SK-N-SH treated with all-trans-retinoic acid at 6 μM for 48 hours (cell line): ENCODE data around the gene NALCN.

Experiments used
- ATAC-seq: fragments of 200-7000 bp; cut with Tn5 transposase; 3 replicates; pipeline ENCODE4 v1.9.1; 2020; ENCODE audit warnings: mild to moderate bottlenecking, moderate library complexity
- ARNTL ChIP-seq: fragments of 450-650 bp; formaldehyde crosslinking; IDR thresholded peaks from 2 replicates; pipeline ENCODE4 v1.5.0; 2020; ENCODE audit warnings: low read depth, mild to moderate bottlenecking, moderate library complexity, borderline replicate concordance
- BACH2 ChIP-seq: fragments of 250-450 bp; sonication (Bioruptor Pico); IDR thresholded peaks from 2 replicates; pipeline ENCODE4 v1.9.0; 2021; ENCODE audit warnings: mild to moderate bottlenecking, borderline replicate concordance
- ESRRG ChIP-seq: fragments of 250-450 bp; sonication (Bioruptor Pico); IDR thresholded peaks from 2 replicates; pipeline ENCODE4 v1.6.1; 2021; ENCODE audit warnings: mild to moderate bottlenecking
- GLIS3 ChIP-seq: fragments of 250-450 bp; sonication (Bioruptor Pico); IDR thresholded peaks from 2 replicates; pipeline ENCODE4 v1.5.0; 2020; ENCODE audit warnings: mild to moderate bottlenecking, moderate library complexity
- ISL1 ChIP-seq: fragments of 250-450 bp; sonication (Bioruptor Pico); IDR thresholded peaks from 2 replicates; pipeline ENCODE4 v2.1.2; 2022; ENCODE audit warnings: mild to moderate bottlenecking, moderate library complexity
- OSR1 ChIP-seq: fragments of 250-450 bp; sonication (Bioruptor Pico); IDR thresholded peaks from 2 replicates; pipeline ENCODE4 v1.8.0; 2022; ENCODE audit warnings: moderate library complexity, mild to moderate bottlenecking, inconsistent platforms
- RARB ChIP-seq: fragments of 250-450 bp; sonication (Bioruptor Pico); IDR thresholded peaks from 2 replicates; pipeline ENCODE4 v1.8.0; 2021; ENCODE audit warnings: mild to moderate bottlenecking, moderate library complexity
- TCF4 ChIP-seq: fragments of 250-450 bp; sonication (Bioruptor Pico); IDR thresholded peaks from 2 replicates; pipeline ENCODE4 v1.8.0; 2021; ENCODE audit warnings: mild to moderate bottlenecking, moderate library complexity, borderline replicate concordance
- TOX ChIP-seq: fragments of 250-450 bp; sonication (Bioruptor Pico); IDR thresholded peaks from 2 replicates; pipeline ENCODE4 v1.8.0; 2021; ENCODE audit warnings: mild to moderate bottlenecking, moderate library complexity, borderline replicate concordance
- ZC3H10 ChIP-seq: fragments of 250-450 bp; sonication (Bioruptor Pico); IDR thresholded peaks from 2 replicates; pipeline ENCODE4 v1.5.1; 2021; ENCODE audit warnings: mild to moderate bottlenecking, moderate library complexity
- ZFP3 ChIP-seq: fragments of 250-450 bp; sonication (Bioruptor Pico); IDR thresholded peaks from 2 replicates; pipeline ENCODE4 v1.5.0; 2020; ENCODE audit warnings: mild to moderate bottlenecking, moderate library complexity
- ZFP30 ChIP-seq: fragments of 450-650 bp; formaldehyde crosslinking; IDR thresholded peaks from 2 replicates; pipeline ENCODE4 v1.5.0; 2022; ENCODE audit warnings: mild to moderate bottlenecking, moderate library complexity
- ZNF70 ChIP-seq: fragments of 450-650 bp; formaldehyde crosslinking; IDR thresholded peaks from 2 replicates; pipeline ENCODE4 v1.5.0; 2020; ENCODE audit warnings: mild to moderate bottlenecking, moderate library complexity
- ZNF8 ChIP-seq: fragments of 450-650 bp; formaldehyde crosslinking; IDR thresholded peaks from 2 replicates; pipeline ENCODE4 v1.5.0; 2020; ENCODE audit warnings: mild to moderate bottlenecking, moderate library complexity
- TF ChIP-seq, protein P1 (sequence below): fragments of 250-450 bp; sonication (Bioruptor Pico); IDR thresholded peaks from 2 replicates; pipeline ENCODE4 v1.8.0; 2021; ENCODE audit warnings: low read depth, mild to moderate bottlenecking, moderate library complexity, borderline replicate concordance
- TF ChIP-seq, protein P2 (sequence below): fragments of 250-450 bp; sonication (Bioruptor Pico); IDR thresholded peaks from 2 replicates; pipeline ENCODE4 v1.5.0; 2020; ENCODE audit warnings: mild to moderate bottlenecking, moderate library complexity
- TF ChIP-seq, protein P3 (sequence below): fragments of 250-450 bp; sonication (Bioruptor Pico); IDR thresholded peaks from 2 replicates; pipeline ENCODE4 v1.8.0; 2020; ENCODE audit warnings: mild to moderate bottlenecking, moderate library complexity, borderline replicate concordance
- TF ChIP-seq, protein P4 (sequence below): fragments of 250-450 bp; sonication (Bioruptor Pico); IDR thresholded peaks from 2 replicates; pipeline ENCODE4 v1.5.1; 2021; ENCODE audit warnings: mild to moderate bottlenecking, moderate library complexity
- TF ChIP-seq, protein P5 (sequence below): fragments of 250-450 bp; sonication (Bioruptor Pico); IDR thresholded peaks from 2 replicates; pipeline ENCODE4 v1.5.1; 2020; ENCODE audit warnings: low read depth, mild to moderate bottlenecking, moderate library complexity

Gene NALCN

DNA sequence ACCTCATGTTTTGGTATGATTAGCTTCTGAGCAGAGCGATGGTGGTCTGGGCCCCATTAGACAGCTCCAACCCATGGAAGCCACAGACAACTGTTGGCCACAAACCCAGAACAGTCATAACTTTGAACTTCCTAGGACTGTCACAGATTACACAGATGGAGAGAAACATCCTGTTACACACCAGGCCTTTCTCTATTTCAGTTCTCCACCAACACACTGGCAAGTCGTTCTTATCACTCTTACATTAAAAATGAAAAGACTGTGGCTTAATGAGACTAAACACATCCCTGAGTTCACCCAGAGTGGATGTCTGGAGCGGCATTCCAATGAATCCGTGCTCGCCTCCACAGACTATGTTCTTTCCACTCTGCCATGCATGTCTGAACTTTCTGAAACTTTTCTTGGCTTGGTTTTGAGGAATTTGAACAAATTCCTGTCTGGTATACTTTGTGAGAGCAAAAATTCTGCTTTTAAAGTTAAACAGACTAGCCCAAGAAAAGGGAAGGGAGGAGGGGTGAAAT lies 109.1 kb downstream of the NALCN start:
- TF ChIP-seq, protein P1, sequence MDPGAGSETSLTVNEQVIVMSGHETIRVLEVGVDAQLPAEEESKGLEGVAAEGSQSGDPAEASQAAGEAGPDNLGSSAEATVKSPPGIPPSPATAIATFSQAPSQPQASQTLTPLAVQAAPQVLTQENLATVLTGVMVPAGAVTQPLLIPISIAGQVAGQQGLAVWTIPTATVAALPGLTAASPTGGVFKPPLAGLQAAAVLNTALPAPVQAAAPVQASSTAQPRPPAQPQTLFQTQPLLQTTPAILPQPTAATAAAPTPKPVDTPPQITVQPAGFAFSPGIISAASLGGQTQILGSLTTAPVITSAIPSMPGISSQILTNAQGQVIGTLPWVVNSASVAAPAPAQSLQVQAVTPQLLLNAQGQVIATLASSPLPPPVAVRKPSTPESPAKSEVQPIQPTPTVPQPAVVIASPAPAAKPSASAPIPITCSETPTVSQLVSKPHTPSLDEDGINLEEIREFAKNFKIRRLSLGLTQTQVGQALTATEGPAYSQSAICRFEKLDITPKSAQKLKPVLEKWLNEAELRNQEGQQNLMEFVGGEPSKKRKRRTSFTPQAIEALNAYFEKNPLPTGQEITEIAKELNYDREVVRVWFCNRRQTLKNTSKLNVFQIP (CRISPR knock-in tag), result no peak
- TF ChIP-seq ESRRG (CRISPR knock-in tag), result no peak
- no peak for TF ChIP-seq ZC3H10 (CRISPR knock-in tag)
- TF ChIP-seq, all 23 proteins: peak for 0
- peak; percentile 81 for ATAC-seq

DNA sequence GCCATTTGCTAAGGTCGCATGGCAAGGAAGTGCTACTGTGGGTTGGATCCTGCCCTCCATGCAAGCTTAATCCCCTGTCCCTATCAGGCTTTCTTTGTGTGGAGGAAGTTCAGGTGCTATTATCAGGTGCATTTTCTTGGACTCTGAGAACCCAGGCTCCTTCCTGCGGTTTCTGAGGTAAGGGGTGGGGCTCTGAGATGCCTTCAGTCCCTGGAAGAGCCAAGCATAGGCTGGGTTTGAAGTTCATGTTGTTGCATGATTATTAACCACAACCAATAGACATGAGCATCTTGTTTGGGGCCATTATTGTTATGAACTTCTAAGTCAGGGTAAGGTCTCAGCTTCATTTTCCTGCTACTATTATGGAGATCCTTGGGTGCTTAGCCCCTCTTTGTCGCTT lies 109.5 kb downstream of the NALCN start:
- TF ChIP-seq ZNF70 (CRISPR knock-in tag), result no peak
- TF ChIP-seq ZC3H10 (CRISPR knock-in tag), result no peak
- TF ChIP-seq ZFP3 (CRISPR knock-in tag), result no peak
- TF ChIP-seq, protein P2, sequence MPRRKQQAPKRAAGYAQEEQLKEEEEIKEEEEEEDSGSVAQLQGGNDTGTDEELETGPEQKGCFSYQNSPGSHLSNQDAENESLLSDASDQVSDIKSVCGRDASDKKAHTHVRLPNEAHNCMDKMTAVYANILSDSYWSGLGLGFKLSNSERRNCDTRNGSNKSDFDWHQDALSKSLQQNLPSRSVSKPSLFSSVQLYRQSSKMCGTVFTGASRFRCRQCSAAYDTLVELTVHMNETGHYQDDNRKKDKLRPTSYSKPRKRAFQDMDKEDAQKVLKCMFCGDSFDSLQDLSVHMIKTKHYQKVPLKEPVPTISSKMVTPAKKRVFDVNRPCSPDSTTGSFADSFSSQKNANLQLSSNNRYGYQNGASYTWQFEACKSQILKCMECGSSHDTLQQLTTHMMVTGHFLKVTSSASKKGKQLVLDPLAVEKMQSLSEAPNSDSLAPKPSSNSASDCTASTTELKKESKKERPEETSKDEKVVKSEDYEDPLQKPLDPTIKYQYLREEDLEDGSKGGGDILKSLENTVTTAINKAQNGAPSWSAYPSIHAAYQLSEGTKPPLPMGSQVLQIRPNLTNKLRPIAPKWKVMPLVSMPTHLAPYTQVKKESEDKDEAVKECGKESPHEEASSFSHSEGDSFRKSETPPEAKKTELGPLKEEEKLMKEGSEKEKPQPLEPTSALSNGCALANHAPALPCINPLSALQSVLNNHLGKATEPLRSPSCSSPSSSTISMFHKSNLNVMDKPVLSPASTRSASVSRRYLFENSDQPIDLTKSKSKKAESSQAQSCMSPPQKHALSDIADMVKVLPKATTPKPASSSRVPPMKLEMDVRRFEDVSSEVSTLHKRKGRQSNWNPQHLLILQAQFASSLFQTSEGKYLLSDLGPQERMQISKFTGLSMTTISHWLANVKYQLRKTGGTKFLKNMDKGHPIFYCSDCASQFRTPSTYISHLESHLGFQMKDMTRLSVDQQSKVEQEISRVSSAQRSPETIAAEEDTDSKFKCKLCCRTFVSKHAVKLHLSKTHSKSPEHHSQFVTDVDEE (CRISPR knock-in tag), result no peak
- no peak for TF ChIP-seq OSR1 (CRISPR knock-in tag)
- no peak for TF ChIP-seq ZFP30
- TF ChIP-seq, protein P3, sequence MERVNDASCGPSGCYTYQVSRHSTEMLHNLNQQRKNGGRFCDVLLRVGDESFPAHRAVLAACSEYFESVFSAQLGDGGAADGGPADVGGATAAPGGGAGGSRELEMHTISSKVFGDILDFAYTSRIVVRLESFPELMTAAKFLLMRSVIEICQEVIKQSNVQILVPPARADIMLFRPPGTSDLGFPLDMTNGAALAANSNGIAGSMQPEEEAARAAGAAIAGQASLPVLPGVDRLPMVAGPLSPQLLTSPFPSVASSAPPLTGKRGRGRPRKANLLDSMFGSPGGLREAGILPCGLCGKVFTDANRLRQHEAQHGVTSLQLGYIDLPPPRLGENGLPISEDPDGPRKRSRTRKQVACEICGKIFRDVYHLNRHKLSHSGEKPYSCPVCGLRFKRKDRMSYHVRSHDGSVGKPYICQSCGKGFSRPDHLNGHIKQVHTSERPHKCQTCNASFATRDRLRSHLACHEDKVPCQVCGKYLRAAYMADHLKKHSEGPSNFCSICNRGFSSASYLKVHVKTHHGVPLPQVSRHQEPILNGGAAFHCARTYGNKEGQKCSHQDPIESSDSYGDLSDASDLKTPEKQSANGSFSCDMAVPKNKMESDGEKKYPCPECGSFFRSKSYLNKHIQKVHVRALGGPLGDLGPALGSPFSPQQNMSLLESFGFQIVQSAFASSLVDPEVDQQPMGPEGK (CRISPR knock-in tag), result no peak
- TF ChIP-seq, protein P1 (CRISPR knock-in tag), result no peak
- TF ChIP-seq ARNTL (CRISPR knock-in tag), result no peak
- no peak for TF ChIP-seq TCF4
- no peak for TF ChIP-seq ISL1 (CRISPR knock-in tag)
- no peak for TF ChIP-seq GLIS3
- TF ChIP-seq BACH2 (CRISPR knock-in tag), result no peak
- TF ChIP-seq, protein P4, sequence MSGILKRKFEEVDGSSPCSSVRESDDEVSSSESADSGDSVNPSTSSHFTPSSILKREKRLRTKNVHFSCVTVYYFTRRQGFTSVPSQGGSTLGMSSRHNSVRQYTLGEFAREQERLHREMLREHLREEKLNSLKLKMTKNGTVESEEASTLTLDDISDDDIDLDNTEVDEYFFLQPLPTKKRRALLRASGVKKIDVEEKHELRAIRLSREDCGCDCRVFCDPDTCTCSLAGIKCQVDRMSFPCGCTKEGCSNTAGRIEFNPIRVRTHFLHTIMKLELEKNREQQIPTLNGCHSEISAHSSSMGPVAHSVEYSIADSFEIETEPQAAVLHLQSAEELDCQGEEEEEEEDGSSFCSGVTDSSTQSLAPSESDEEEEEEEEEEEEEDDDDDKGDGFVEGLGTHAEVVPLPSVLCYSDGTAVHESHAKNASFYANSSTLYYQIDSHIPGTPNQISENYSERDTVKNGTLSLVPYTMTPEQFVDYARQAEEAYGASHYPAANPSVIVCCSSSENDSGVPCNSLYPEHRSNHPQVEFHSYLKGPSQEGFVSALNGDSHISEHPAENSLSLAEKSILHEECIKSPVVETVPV (CRISPR knock-in tag), result no peak
- TF ChIP-seq TOX (CRISPR knock-in tag), result no peak
- no peak for TF ChIP-seq ZNF8

DNA sequence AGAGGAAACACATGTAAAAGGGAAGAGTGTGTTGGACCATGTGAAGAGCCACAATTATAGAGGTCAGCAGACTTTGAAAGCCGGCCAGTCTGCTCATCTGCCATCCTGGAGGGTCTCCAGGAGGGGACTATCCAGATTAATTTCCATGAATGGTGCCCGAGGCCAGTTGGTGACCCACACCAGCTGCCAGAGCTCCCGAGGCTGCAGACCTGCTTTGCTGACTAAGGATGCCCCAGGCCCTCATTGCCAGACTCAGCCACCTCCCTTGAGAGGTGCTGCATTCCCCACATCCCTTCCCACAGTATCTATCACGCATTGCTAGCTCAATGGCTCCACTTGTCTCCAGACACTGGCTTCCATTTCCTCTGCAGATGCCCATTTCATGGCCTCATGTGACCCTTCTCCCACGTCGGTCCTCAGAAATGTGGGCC lies 110.3 kb downstream of the NALCN start:
- no peak for ATAC-seq
- TF ChIP-seq, protein P4 (CRISPR knock-in tag), result no peak
- TF ChIP-seq ZFP30 (no peak), TCF4 (no peak), RARB (CRISPR knock-in tag) (no peak), OSR1 (CRISPR knock-in tag) (no peak), ZC3H10 (CRISPR knock-in tag) (no peak), TOX (CRISPR knock-in tag) (no peak), ZNF70 (CRISPR knock-in tag) (no peak), ZNF8 (no peak)
- TF ChIP-seq, protein P2 (CRISPR knock-in tag), result no peak
- TF ChIP-seq, protein P1 (CRISPR knock-in tag), result no peak
- TF ChIP-seq, protein P5, sequence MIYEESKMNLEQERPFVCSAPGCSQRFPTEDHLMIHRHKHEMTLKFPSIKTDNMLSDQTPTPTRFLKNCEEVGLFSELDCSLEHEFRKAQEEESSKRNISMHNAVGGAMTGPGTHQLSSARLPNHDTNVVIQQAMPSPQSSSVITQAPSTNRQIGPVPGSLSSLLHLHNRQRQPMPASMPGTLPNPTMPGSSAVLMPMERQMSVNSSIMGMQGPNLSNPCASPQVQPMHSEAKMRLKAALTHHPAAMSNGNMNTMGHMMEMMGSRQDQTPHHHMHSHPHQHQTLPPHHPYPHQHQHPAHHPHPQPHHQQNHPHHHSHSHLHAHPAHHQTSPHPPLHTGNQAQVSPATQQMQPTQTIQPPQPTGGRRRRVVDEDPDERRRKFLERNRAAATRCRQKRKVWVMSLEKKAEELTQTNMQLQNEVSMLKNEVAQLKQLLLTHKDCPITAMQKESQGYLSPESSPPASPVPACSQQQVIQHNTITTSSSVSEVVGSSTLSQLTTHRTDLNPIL (CRISPR knock-in tag), result no peak

More for the DNA sequence above, 109.5 kb downstream of the NALCN start:
- ATAC-seq, result no peak
